ENCODE measurements around the gene PTGFR. TPM values are rescaled to one million over a fixed set of nuclear protein-coding genes. Genes with fewer than 3 reads are reported as not detected.

Gene PTGFR
- total RNA-seq, 1 donor from 2014 or later = 0.26 TPM

DNA sequence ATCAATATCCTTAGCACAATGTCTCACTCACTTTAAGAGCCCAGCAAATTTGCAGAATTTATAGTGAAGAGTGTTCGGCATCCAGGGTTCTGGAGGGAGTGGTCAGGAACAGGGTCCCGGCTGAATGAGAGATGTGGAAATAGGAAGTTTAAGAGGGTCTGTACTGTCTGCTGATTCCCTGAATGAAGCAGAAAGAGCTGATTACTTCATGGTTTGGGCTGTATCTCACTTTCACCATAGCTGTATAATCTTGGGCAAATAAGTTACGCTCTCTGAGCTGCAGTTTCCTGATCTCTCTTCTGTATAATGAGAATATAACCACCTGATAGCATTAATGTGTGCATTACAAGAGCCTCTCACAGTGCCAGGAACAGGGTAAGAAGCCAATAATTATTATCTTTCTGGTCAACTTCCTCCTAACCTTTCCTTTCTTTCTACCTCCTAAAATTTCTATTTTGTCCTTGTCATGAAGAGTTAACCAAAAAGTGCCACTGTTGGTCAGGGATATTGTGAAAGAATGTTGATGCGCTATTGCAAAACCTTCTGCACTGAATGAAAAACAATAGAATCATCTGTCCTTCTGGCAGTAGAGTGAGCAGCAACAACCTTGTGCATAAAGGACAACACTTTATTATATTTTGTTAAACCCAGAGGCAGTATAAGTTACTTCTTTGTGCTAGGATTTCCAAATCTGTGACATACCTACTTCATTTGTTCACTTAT, 14.7 kb upstream of the PTGFR start:
- DNase-seq (ENCODE audit: low read depth) = no peak
- TF ChIP-seq CTCF (IDR thresholded peaks at IDR 0.05; ENCODE audit: insufficient read depth, low read length, severe bottlenecking) = no peak
- no peak for FAIRE-seq
- Histone ChIP-seq H3K36me3 (ENCODE audit: control insufficient read depth, insufficient read depth, low read length) (no peaks in the 10 kb centered on the region), H3K4me3 (ENCODE audit: low read depth, low read length) (no peak overlapping the region), H3K27me3 (ENCODE audit: control insufficient read depth, insufficient read depth, low read length) (no peaks in the 10 kb centered on the region)

DNA sequence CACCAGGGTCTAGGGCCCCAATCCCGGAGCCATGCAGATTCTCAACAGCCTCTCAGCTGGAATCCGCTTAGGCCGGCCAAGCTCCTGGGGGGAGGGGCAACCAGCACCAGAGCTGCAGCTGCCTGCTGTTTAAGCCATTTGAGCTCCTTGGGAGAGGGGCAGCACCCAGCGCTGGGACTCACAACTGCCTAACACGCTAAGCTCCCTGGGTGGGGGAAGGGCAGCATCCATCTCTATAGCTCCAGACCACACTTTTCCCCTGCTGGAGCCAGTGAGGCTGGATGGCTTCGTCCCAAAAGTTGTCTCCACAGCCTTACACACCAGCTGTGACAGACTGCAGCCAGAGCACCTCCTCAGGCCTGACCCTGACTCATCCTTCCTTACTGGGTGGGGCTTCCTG, 6.9 kb upstream of the PTGFR start:
- no peaks in the 10 kb centered on the region for H3K36me3 ChIP-seq (ENCODE audit: control insufficient read depth, insufficient read depth, low read length)
- H3K27me3 ChIP-seq (ENCODE audit: control insufficient read depth, insufficient read depth, low read length) = no peaks in the 10 kb centered on the region
- no peak overlapping the region for H3K4me3 ChIP-seq (ENCODE audit: low read depth, low read length)
- TF ChIP-seq CTCF (IDR thresholded peaks at IDR 0.05; ENCODE audit: insufficient read depth, low read length, severe bottlenecking) = no peak
- DNase-seq (ENCODE audit: low read depth) (no peak), FAIRE-seq (no peak)

DNA sequence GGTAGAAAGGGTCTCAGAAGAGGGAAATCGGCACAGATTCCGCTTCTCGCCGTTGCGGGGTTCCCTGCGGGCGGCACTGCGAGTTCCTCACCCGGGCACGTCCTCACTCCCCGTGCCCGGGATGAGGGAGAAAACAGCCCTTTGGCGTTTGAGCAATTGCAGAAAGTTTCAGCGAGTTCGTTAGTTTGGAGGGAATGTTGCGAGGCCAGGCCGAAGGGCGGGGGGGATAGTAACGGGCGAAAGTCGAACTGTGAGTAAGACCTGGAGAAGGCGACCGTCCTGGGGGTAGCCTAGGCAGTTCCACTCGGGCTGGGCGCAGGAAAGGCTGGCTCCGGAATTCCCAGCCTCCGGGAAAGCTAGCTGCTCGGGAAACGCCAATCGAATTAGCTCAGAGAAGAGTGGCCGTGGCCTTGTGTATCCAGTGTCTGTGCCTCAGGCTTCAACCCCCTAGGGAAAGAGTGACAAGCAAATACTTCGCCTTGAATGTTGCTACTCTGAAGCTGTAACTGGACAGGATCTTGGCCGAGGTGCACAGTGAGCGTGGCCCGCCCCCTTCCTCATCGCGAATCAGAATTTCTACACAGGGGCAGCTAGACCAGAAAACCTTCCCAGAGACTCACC, 787 bp downstream of the PTGFR start:
- FAIRE-seq = no peak
- DNase-seq (ENCODE audit: low read depth) = no peak
- no peak for TF ChIP-seq CTCF (IDR thresholded peaks at IDR 0.05; ENCODE audit: insufficient read depth, low read length, severe bottlenecking)
- peaks cover 10% of the 10 kb centered on the region for H3K27me3 ChIP-seq (ENCODE audit: control insufficient read depth, insufficient read depth, low read length)
- H3K4me3 ChIP-seq (ENCODE audit: low read depth, low read length) = peak overlapping the region; percentile 30
- H3K36me3 ChIP-seq (ENCODE audit: control insufficient read depth, insufficient read depth, low read length) = no peaks in the 10 kb centered on the region

DNA sequence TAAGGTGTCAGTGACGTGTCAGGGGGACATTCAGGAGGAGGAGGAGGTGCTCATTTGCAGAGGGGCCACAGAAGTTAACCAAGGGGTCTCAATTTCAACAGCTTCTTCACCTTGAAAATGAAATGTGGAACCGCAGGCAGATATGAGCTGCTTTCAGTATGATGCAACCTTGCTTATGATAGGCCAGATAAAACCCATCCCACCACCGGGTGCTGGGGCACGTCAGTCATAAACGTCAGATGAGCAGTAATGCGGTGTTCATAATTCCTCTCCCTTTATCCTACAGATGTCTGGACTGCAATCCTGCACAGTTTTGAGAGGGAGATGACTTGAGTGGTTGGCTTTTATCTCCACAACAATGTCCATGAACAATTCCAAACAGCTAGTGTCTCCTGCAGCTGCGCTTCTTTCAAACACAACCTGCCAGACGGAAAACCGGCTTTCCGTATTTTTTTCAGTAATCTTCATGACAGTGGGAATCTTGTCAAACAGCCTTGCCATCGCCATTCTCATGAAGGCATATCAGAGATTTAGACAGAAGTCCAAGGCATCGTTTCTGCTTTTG, 1.7 kb downstream of the PTGFR start:
- no peak for TF ChIP-seq CTCF (IDR thresholded peaks at IDR 0.05; ENCODE audit: insufficient read depth, low read length, severe bottlenecking)
- FAIRE-seq = no peak
- Histone ChIP-seq H3K4me3 (ENCODE audit: low read depth, low read length) (no peak overlapping the region), H3K36me3 (ENCODE audit: control insufficient read depth, insufficient read depth, low read length) (no peaks in the 10 kb centered on the region), H3K27me3 (ENCODE audit: control insufficient read depth, insufficient read depth, low read length) (peaks cover 10% of the 10 kb centered on the region)
- DNase-seq (ENCODE audit: low read depth) = no peak

GRCh38 chr1:78493451-78493850, 2.7 kb downstream of the PTGFR start:
- DNase-seq (ENCODE audit: low read depth) = no peak
- no peak for TF ChIP-seq CTCF (IDR thresholded peaks at IDR 0.05; ENCODE audit: insufficient read depth, low read length, severe bottlenecking)
- Histone ChIP-seq H3K4me3 (ENCODE audit: low read depth, low read length) (no peak overlapping the region), H3K27me3 (ENCODE audit: control insufficient read depth, insufficient read depth, low read length) (peaks cover 10% of the 10 kb centered on the region), H3K36me3 (ENCODE audit: control insufficient read depth, insufficient read depth, low read length) (no peaks in the 10 kb centered on the region)
- FAIRE-seq = no peak

Data from bronchial epithelial cell (primary cell).